ENCODE measurements around the gene MAPRE2. TPM values are rescaled to one million over a fixed set of nuclear protein-coding genes. Genes with fewer than 3 reads are reported as not detected.

Gene MAPRE2
- total and polyA plus RNA-seq, 2 of the 13 experiments (the other 11 are each of a cell fraction or from before 2014, with no cell fraction given), result 34.5 to 67.9 TPM

DNA sequence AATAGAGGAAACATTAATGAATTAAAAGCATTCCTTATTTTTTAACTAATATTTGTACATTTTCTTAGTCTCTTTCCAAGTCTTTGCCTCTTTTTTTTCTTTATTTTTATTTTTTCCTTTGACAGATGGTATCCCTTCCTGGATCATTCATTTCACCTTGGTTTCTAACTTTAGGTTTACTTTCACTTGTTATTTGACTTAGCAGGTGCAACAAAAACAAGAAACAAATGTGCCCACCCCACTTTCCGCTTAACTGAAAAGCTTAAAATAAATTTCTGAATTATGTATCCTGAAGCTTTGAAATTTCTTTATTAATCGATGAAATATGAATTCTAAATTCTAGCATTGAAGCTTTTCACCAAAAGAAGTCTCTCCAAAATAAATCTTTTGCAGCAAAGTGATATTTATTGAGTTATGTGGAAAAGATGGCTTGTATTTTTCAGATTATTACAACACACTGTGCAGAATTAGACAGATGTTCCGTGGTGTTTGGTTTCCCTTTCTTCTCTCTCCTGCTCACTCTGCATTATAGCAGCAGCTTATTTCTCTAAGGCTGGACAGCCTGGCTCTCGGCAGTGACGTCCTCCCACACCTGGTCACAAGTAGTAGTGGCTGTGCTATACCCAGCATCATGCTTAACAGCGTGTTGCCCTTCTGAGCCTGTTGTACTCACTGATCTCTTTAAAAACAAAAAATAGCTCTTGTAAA, 100.5 kb downstream of the MAPRE2 start:
- H3K9ac ChIP-seq (ENCODE audit: insufficient read depth, low read depth, low read length), result no peak overlapping the region
- no peak overlapping the region for H3K4me2 ChIP-seq (ENCODE audit: low read depth, low read length)
- H3K4me3 ChIP-seq (replicated peaks in 1 of 3; ENCODE audit: insufficient read depth in 1 of 3, low read depth in 2 of 3, low read length in 3 of 3), result no peak overlapping the region
- no peaks in the 10 kb centered on the region for H3K79me2 ChIP-seq (ENCODE audit: insufficient read depth, low read length)
- no peak overlapping the region for H3K27ac ChIP-seq (ENCODE audit: extremely low read length, insufficient read depth, low read length)
- DNase-seq (ENCODE audit: low spot score) (no peak), FAIRE-seq (no peak), ATAC-seq (no peak)
- BruUV-seq (replicated peaks), result no TSS peak
- no peaks in the 10 kb centered on the region for H4K20me1 ChIP-seq (ENCODE audit: insufficient read depth, low read length)
- no peak overlapping the region for H2AFZ ChIP-seq (ENCODE audit: low read length)
- 95% methylated on average over 6 of the region's 6 CpGs for WGBS (ENCODE audit: low lambda C conversion rate)
- no peaks in the 10 kb centered on the region for H3K27me3 ChIP-seq (ENCODE audit: control insufficient read depth in 1 of 2, insufficient read depth in 2 of 2, low read length in 2 of 2)
- TF ChIP-seq, protein P1, sequence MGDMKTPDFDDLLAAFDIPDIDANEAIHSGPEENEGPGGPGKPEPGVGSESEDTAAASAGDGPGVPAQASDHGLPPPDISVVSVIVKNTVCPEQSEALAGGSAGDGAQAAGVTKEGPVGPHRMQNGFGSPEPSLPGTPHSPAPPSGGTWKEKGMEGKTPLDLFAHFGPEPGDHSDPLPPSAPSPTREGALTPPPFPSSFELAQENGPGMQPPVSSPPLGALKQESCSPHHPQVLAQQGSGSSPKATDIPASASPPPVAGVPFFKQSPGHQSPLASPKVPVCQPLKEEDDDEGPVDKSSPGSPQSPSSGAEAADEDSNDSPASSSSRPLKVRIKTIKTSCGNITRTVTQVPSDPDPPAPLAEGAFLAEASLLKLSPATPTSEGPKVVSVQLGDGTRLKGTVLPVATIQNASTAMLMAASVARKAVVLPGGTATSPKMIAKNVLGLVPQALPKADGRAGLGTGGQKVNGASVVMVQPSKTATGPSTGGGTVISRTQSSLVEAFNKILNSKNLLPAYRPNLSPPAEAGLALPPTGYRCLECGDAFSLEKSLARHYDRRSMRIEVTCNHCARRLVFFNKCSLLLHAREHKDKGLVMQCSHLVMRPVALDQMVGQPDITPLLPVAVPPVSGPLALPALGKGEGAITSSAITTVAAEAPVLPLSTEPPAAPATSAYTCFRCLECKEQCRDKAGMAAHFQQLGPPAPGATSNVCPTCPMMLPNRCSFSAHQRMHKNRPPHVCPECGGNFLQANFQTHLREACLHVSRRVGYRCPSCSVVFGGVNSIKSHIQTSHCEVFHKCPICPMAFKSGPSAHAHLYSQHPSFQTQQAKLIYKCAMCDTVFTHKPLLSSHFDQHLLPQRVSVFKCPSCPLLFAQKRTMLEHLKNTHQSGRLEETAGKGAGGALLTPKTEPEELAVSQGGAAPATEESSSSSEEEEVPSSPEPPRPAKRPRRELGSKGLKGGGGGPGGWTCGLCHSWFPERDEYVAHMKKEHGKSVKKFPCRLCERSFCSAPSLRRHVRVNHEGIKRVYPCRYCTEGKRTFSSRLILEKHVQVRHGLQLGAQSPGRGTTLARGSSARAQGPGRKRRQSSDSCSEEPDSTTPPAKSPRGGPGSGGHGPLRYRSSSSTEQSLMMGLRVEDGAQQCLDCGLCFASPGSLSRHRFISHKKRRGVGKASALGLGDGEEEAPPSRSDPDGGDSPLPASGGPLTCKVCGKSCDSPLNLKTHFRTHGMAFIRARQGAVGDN (CRISPR knock-in tag; IDR thresholded peaks at IDR 0.05), result no peak
- TF ChIP-seq KDM5B (CRISPR knock-in tag; IDR thresholded peaks at IDR 0.05; ENCODE audit: borderline replicate concordance) (no peak), SKI (IDR thresholded peaks at IDR 0.05; ENCODE audit: partially characterized antibody) (no peak), HDAC2 (CRISPR knock-in tag; IDR thresholded peaks at IDR 0.05) (no peak)
- TF ChIP-seq, protein P2, sequence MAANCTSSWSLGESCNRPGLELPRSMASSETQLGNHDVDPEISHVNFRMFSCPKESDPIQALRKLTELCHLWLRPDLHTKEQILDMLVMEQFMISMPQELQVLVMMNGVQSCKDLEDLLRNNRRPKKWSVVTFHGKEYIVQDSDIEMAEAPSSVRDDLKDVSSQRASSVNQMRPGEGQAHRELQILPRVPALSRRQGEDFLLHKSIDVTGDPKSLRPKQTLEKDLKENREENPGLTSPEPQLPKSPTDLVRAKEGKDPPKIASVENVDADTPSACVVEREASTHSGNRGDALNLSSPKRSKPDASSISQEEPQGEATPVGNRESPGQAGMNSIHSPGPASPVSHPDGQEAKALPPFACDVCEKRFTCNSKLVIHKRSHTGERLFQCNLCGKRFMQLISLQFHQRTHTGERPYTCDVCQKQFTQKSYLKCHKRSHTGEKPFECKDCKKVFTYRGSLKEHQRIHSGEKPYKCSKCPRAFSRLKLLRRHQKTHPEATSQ (CRISPR knock-in tag; IDR thresholded peaks at IDR 0.05; ENCODE audit: borderline replicate concordance), result no peak
- no peaks in the 10 kb centered on the region for H3K9me3 ChIP-seq (ENCODE audit: low read length)
- 0 out of 2 replicates have a peak, but pooled peaks cover 17% of the 10 kb centered on the region for H3K4me1 ChIP-seq (ENCODE audit: insufficient read depth, low read length)
- in situ Hi-C loops (cut with HindIII; ENCODE audit: extremely low pct_ligation_motif_present, low pct_unique_long_range_greater_than_20kb), result loop anchor here (5.0 to 25.0 kb wide), 2 partner anchors 129 to 259 kb away; no protein-coding TSS in a partner anchor
- CTCF ChIA-PET (ENCODE audit: low intra/inter-chr PET ratio, low total read pairs), result no interaction called here
- H3K36me3 ChIP-seq (replicated peaks in 1 of 2; ENCODE audit: control insufficient read depth in 1 of 2, insufficient read depth in 2 of 2, low read length in 2 of 2), result peaks cover 13 to 34% of the 10 kb centered on the region in 2 experiments; a peak in 4 of 5 replicates
- POLR2A ChIA-PET, result no interaction called here
- intact Hi-C loops (cut with micrococcal nuclease; ENCODE audit: unreplicated experiment), result loop anchor here (10.0 kb wide), 1 partner anchor 97 kb away; the partner anchor contains the start of gene MAPRE2

Measured in HepG2 (cell line).